ENCODE results near the gene VWA3A. TPM values are rescaled to one million over a fixed set of nuclear protein-coding genes. Genes with fewer than 3 reads are reported as not detected.

VWA3A gene
- total and polyA plus RNA-seq, 2 experiments from 2014 or later: 0.45 TPM; not detected in 1

DNA sequence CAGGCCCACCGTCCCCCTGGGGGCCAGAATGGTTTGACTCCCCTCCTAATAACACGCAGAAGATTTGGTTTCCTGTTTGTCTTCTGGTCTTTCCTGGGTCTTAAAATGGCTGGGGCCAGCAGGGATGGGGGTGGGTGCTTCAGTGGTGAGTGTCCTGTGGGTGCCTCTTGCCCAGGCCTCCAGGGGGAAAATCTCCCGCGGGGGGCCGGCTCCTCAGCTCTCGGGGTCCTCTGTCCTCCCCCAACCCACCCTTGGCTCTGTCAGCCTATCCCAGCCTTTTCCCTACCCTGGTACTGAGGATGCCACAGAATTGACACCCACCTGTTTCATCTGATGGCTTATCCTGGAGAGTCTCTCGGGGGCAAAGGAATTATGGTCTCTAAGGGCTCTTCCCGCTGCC, 46.1 kb downstream of the VWA3A start:
- Mint-ChIP-seq H3K27ac (no peak overlapping the region), H3K4me1 (peaks cover 11% of the 10 kb centered on the region), H3K9me3 (no peaks in the 10 kb centered on the region; the same call in 2 of the 3 replicates), H3K36me3 (ENCODE audit: low read depth) (no peaks in the 10 kb centered on the region), H3K27me3 (ENCODE audit: insufficient read depth, low read depth, poor library complexity) (peaks cover 2% of the 10 kb centered on the region), H3K4me3 (no peak overlapping the region)
- H2AFZ ChIP-seq: no peak overlapping the region
- DNase-seq (ENCODE audit: low spot score): no peak
- H3F3A ChIP-seq (replicated peaks; ENCODE audit: low read depth): no peaks in the 10 kb centered on the region
- no peaks in the 10 kb centered on the region for H3K27me3 ChIP-seq (ENCODE audit: insufficient read depth)
- H4K20me1 ChIP-seq (replicated peaks; ENCODE audit: insufficient read depth): no peaks in the 10 kb centered on the region
- H3K79me2 ChIP-seq (replicated peaks; ENCODE audit: insufficient read depth): no peaks in the 10 kb centered on the region
- no peak overlapping the region for H3K4me3 ChIP-seq
- no peak overlapping the region for H3K27ac ChIP-seq (ENCODE audit: low read depth)
- no peaks in the 10 kb centered on the region for H3K9me2 ChIP-seq (ENCODE audit: insufficient read depth)
- H3K4me1 ChIP-seq (ENCODE audit: insufficient read depth): no peaks in the 10 kb centered on the region
- TF ChIP-seq STAT1 (IDR thresholded peaks at IDR 0.05; ENCODE audit: unreplicated experiment) (no peak), JUNB (IDR thresholded peaks at IDR 0.05; ENCODE audit: unreplicated experiment) (no peak), POLR2AphosphoS5 (IDR thresholded peaks at IDR 0.05; ENCODE audit: low read depth) (no peak), NANOG (IDR thresholded peaks at IDR 0.05; ENCODE audit: borderline replicate concordance) (no peak), ZNF114 (CRISPR knock-in tag; IDR thresholded peaks at IDR 0.05) (no peak), ZNF331 (CRISPR knock-in tag; IDR thresholded peaks at IDR 0.05; ENCODE audit: low read depth) (no peak), CREB1 (CRISPR knock-in tag; IDR thresholded peaks at IDR 0.05; ENCODE audit: low read depth) (no peak), EZH2 (IDR thresholded peaks at IDR 0.05; ENCODE audit: low read depth, unreplicated experiment) (no peak), EZH2phosphoT487 (IDR thresholded peaks at IDR 0.05; ENCODE audit: unreplicated experiment) (no peak), REST (IDR thresholded peaks at IDR 0.05; ENCODE audit: unreplicated experiment) (no peak)
- TF ChIP-seq, protein P1, sequence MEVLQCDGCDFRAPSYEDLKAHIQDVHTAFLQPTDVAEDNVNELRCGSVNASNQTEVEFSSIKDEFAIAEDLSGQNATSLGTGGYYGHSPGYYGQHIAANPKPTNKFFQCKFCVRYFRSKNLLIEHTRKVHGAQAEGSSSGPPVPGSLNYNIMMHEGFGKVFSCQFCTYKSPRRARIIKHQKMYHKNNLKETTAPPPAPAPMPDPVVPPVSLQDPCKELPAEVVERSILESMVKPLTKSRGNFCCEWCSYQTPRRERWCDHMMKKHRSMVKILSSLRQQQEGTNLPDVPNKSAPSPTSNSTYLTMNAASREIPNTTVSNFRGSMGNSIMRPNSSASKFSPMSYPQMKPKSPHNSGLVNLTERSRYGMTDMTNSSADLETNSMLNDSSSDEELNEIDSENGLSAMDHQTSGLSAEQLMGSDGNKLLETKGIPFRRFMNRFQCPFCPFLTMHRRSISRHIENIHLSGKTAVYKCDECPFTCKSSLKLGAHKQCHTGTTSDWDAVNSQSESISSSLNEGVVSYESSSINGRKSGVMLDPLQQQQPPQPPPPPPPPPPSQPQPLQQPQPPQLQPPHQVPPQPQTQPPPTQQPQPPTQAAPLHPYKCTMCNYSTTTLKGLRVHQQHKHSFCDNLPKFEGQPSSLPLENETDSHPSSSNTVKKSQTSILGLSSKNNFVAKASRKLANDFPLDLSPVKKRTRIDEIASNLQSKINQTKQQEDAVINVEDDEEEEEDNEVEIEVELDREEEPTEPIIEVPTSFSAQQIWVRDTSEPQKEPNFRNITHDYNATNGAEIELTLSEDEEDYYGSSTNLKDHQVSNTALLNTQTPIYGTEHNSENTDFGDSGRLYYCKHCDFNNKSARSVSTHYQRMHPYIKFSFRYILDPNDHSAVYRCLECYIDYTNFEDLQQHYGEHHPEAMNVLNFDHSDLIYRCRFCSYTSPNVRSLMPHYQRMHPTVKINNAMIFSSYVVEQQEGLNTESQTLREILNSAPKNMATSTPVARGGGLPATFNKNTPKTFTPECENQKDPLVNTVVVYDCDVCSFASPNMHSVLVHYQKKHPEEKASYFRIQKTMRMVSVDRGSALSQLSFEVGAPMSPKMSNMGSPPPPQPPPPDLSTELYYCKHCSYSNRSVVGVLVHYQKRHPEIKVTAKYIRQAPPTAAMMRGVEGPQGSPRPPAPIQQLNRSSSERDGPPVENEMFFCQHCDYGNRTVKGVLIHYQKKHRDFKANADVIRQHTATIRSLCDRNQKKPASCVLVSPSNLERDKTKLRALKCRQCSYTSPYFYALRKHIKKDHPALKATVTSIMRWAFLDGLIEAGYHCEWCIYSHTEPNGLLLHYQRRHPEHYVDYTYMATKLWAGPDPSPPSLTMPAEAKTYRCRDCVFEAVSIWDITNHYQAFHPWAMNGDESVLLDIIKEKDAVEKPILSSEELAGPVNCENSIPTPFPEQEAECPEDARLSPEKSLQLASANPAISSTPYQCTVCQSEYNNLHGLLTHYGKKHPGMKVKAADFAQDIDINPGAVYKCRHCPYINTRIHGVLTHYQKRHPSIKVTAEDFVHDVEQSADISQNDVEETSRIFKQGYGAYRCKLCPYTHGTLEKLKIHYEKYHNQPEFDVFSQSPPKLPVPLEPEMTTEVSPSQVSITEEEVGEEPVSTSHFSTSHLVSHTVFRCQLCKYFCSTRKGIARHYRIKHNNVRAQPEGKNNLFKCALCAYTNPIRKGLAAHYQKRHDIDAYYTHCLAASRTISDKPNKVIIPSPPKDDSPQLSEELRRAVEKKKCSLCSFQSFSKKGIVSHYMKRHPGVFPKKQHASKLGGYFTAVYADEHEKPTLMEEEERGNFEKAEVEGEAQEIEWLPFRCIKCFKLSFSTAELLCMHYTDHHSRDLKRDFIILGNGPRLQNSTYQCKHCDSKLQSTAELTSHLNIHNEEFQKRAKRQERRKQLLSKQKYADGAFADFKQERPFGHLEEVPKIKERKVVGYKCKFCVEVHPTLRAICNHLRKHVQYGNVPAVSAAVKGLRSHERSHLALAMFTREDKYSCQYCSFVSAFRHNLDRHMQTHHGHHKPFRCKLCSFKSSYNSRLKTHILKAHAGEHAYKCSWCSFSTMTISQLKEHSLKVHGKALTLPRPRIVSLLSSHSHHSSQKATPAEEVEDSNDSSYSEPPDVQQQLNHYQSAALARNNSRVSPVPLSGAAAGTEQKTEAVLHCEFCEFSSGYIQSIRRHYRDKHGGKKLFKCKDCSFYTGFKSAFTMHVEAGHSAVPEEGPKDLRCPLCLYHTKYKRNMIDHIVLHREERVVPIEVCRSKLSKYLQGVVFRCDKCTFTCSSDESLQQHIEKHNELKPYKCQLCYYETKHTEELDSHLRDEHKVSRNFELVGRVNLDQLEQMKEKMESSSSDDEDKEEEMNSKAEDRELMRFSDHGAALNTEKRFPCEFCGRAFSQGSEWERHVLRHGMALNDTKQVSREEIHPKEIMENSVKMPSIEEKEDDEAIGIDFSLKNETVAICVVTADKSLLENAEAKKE (CRISPR knock-in tag; IDR thresholded peaks at IDR 0.05): no peak
- TF ChIP-seq, protein P2, sequence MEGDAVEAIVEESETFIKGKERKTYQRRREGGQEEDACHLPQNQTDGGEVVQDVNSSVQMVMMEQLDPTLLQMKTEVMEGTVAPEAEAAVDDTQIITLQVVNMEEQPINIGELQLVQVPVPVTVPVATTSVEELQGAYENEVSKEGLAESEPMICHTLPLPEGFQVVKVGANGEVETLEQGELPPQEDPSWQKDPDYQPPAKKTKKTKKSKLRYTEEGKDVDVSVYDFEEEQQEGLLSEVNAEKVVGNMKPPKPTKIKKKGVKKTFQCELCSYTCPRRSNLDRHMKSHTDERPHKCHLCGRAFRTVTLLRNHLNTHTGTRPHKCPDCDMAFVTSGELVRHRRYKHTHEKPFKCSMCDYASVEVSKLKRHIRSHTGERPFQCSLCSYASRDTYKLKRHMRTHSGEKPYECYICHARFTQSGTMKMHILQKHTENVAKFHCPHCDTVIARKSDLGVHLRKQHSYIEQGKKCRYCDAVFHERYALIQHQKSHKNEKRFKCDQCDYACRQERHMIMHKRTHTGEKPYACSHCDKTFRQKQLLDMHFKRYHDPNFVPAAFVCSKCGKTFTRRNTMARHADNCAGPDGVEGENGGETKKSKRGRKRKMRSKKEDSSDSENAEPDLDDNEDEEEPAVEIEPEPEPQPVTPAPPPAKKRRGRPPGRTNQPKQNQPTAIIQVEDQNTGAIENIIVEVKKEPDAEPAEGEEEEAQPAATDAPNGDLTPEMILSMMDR (conservative IDR thresholded peaks at IDR 0.05; ENCODE audit: low read depth in 2 of 2): no peak
- TF ChIP-seq, protein P3, sequence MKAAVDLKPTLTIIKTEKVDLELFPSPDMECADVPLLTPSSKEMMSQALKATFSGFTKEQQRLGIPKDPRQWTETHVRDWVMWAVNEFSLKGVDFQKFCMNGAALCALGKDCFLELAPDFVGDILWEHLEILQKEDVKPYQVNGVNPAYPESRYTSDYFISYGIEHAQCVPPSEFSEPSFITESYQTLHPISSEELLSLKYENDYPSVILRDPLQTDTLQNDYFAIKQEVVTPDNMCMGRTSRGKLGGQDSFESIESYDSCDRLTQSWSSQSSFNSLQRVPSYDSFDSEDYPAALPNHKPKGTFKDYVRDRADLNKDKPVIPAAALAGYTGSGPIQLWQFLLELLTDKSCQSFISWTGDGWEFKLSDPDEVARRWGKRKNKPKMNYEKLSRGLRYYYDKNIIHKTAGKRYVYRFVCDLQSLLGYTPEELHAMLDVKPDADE (IDR thresholded peaks at IDR 0.05): no peak
- ATAC-seq: no peak
- no peak overlapping the region for H3K4me2 ChIP-seq
- no peaks in the 10 kb centered on the region for H3K36me3 ChIP-seq (ENCODE audit: insufficient read depth)
